IPS-15b (cell line): Measurements from ENCODE around the gene RRAD.
A peak's percentile ranks its signal among the peaks of the same experiment; 100 is the strongest.

ENCODE experiments used
- H3K27me3 ChIP-seq: one replicate; pipeline ENCODE4 v1.6.1; 2013; ENCODE audit warnings: low read length; ENCODE audit not compliant: control insufficient read depth, insufficient read depth
- H3K36me3 ChIP-seq: one replicate; pipeline ENCODE4 v1.6.1; 2013; ENCODE audit warnings: low read length; ENCODE audit not compliant: control insufficient read depth, insufficient read depth
- H3K4me1 ChIP-seq: one replicate; pipeline ENCODE4 v1.6.1; 2013; ENCODE audit warnings: mild to moderate bottlenecking, low read length; ENCODE audit not compliant: control insufficient read depth, insufficient read depth
- H3K4me3 ChIP-seq: one replicate; pipeline ENCODE4 v1.5.1; 2013; ENCODE audit warnings: low read depth, low read length
- H3K9ac ChIP-seq: one replicate; pipeline ENCODE4 v1.6.1; 2013; ENCODE audit warnings: low read depth, mild to moderate bottlenecking, low read length
- H3K9me3 ChIP-seq: one replicate; pipeline ENCODE4 v1.6.1; 2013; ENCODE audit warnings: mild to moderate bottlenecking, low read length; ENCODE audit not compliant: control insufficient read depth, insufficient read depth

Gene RRAD

DNA sequence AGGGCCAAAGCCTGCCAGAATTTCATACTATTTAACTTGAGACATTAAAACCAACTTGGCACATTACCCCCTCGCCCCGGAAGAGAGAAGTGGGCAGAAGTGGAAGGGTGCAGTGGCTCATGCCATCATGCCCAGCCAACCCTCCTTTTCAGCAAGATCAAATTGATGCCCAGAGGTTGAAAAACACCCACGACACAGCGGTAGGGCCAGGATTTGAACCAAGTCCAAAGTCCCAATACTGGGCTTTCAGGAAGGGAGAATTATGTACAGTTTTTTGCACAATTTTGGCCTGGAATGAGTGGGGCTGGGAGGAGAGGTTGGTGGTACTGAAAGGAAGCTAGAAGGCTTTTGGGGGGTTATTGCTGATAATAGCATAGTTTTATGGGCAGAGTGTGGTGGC lies 34.0 kb downstream of the RRAD start:
- no peak overlapping the region for H3K9ac ChIP-seq
- no peaks in the 10 kb centered on the region for H3K9me3 ChIP-seq
- H3K36me3 ChIP-seq = no peaks in the 10 kb centered on the region
- no peaks in the 10 kb centered on the region for H3K27me3 ChIP-seq
- no peak overlapping the region for H3K4me3 ChIP-seq
- H3K4me1 ChIP-seq = no peaks in the 10 kb centered on the region

DNA sequence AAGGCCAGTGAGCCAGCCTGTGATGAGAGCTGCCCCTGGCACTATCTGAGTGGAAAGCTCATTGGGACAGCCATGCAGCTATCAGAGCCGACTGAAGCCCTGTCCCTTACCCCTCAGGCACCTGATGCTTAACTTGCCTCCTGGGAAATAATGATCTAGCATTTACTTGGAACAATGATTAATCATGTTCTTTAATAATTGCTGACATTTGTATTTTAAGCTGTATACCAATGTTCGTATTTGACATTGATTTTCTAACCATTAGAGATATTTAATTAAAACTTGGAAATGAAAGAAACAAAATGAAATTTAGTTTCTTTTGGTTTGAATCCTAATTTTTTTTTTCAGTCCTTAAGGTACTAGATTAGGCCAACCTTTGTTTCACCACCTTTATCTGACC lies 34.5 kb downstream of the RRAD start:
- Histone ChIP-seq H3K36me3 (no peaks in the 10 kb centered on the region), H3K9ac (no peak overlapping the region), H3K4me3 (no peak overlapping the region), H3K9me3 (no peaks in the 10 kb centered on the region), H3K4me1 (no peaks in the 10 kb centered on the region), H3K27me3 (no peaks in the 10 kb centered on the region)

DNA sequence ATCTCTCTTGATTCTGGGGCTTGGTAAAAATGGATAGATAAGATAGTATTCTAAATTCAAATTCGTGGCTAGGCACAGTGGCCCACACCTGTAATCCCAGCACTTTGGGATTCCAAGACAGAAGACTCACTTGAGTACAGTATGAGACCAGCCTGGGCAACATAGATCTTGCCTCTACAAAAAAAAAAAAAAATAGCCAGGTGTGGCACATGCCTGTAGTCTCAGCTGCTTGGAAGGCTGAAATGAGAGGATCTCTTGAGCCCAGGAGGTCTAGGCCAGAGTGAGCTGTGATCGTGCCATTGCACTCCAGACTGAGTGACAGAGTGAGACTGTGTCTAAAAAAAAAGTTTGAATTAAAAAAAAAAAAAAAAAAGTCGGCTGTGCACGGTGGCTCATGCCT lies 35.7 kb downstream of the RRAD start:
- H3K36me3 ChIP-seq = peaks cover 10% of the 10 kb centered on the region

DNA sequence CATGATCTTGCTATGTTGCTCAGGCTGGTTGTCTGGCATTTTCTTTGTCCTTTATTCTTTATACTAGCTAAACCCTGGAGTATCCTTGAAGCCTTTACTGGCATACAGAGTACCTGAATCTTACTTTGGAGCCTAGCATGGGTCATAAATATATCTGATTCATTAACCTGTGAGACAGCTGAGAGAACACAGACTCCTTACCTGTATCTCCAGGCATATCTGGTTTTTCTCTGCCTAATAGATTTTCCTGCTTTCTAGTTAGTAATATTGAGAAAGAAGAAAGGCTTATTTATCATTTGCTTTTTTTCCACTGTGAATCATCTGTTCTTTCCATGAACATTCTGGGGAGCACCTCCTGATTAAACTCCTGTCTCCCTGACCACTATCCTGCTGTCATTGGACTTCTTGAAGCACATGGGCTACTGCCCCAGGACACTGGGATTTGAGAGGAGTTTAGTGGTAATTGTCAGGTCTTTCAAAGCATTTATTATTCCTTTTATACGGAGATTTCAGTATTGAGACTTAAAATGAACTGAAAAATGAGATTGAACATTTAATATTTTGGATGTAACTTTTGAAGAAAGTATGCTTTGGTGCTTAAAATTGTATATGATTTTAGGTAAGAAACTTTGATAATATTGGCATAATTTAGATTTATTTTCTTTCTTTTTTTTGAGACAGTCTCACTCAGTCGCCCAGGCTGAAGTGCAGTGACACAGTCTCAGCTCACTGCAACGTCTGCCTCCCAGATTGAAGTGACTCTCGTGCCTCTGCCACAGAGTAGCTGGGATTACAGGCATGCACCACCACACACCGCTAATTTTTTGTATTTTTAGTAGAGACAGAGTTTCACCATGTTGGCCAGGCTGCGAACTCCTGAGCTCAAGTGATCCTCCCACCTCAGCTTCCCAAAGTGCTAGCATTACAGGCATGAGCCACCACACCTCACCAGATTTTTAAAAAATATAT lies 36.4 kb downstream of the RRAD start:
- Histone ChIP-seq H3K27me3 (no peaks in the 10 kb centered on the region), H3K4me1 (no peaks in the 10 kb centered on the region), H3K9me3 (no peaks in the 10 kb centered on the region), H3K4me3 (no peak overlapping the region), H3K36me3 (peaks cover 14% of the 10 kb centered on the region), H3K9ac (no peak overlapping the region)

More for the DNA sequence above, 35.7 kb downstream of the RRAD start:
- H3K9me3 ChIP-seq = no peaks in the 10 kb centered on the region
- H3K9ac ChIP-seq = no peak overlapping the region
- H3K4me1 ChIP-seq = no peaks in the 10 kb centered on the region
- H3K4me3 ChIP-seq = no peak overlapping the region
- no peaks in the 10 kb centered on the region for H3K27me3 ChIP-seq

DNA sequence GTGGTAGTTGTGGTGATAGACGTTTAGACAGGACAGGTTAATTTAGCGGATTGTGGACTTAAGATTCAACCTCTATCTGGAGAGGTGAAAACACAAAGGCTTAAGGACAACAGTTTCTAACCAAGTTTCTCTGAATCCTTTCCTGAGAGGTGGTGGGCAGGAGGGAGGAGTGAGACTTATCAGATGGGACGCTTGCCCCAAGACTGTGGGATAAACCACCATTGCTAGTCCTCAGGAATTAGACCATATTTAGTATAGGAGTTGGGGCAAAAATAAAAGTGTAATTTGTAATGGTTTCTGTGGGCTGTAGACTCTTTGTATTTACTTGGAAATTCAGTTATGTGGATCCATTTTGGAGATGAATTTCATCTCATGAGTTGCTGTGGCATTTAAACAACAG lies 38.4 kb downstream of the RRAD start:
- Histone ChIP-seq H3K9me3 (no peaks in the 10 kb centered on the region), H3K27me3 (no peaks in the 10 kb centered on the region), H3K4me1 (no peaks in the 10 kb centered on the region), H3K36me3 (peaks cover 14% of the 10 kb centered on the region), H3K9ac (no peak overlapping the region), H3K4me3 (no peak overlapping the region)

DNA sequence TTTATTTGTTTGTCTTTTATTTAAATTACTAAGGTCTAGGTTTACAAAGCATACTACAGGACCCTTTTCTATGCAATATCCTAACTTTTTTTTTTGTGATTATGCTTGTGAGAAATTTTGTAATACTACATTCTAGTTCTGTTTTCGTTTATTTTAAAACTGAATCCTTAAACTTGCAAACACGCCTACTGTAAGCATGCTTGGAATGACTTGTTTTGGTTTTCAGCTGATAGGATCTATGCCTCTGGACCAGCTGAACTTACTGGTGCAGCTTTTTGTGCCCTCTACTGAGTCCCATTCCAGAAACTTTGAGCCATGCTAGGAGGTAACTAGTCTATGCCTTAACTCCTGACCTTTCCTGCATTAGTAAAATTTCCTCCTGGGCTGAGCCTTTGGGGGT lies 39.0 kb downstream of the RRAD start:
- Histone ChIP-seq H3K9ac (no peak overlapping the region), H3K36me3 (peaks cover 14% of the 10 kb centered on the region), H3K4me1 (no peaks in the 10 kb centered on the region), H3K9me3 (no peaks in the 10 kb centered on the region), H3K27me3 (no peaks in the 10 kb centered on the region), H3K4me3 (no peak overlapping the region)

DNA sequence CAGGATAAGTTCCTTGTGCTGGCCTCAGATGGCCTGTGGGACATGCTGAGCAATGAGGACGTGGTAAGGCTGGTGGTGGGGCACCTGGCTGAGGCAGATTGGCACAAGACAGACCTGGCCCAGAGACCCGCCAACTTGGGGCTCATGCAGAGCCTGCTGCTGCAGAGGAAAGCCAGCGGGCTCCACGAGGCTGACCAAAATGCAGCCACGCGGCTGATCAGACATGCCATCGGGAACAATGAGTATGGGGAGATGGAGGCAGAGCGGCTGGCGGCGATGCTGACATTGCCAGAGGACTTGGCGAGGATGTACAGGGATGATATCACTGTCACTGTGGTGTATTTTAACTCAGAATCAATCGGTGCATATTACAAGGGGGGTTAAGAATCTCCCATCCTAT lies 39.8 kb downstream of the RRAD start:
- no peak overlapping the region for H3K9ac ChIP-seq
- H3K9me3 ChIP-seq = no peaks in the 10 kb centered on the region
- no peaks in the 10 kb centered on the region for H3K27me3 ChIP-seq
- H3K36me3 ChIP-seq = peaks cover 14% of the 10 kb centered on the region
- H3K4me3 ChIP-seq = no peak overlapping the region
- H3K4me1 ChIP-seq = no peaks in the 10 kb centered on the region

DNA sequence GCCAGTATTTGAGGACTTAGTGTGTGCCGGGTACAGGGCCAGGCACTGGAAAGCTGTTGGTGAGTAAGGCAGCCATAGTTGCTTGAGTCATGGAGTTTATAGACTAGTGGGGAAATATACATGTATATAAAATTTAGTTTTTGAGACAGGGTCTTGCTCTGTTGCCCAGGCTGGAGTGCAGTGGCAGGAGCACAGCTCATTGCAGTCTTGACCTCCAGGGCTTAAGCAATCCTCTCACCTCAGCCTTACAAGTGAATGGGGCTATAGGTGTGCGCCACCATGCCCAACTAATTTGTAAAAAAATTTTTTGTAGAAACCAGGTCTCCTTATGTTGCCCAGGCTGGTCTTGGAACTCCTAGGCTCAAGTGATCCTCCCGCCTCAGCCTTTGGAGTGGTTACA lies 42.6 kb downstream of the RRAD start:
- no peak overlapping the region for H3K9ac ChIP-seq
- no peak overlapping the region for H3K4me3 ChIP-seq
- peaks cover 3% of the 10 kb centered on the region for H3K4me1 ChIP-seq
- peaks cover 9% of the 10 kb centered on the region for H3K27me3 ChIP-seq
- H3K9me3 ChIP-seq = no peaks in the 10 kb centered on the region
- peaks cover 14% of the 10 kb centered on the region for H3K36me3 ChIP-seq

DNA sequence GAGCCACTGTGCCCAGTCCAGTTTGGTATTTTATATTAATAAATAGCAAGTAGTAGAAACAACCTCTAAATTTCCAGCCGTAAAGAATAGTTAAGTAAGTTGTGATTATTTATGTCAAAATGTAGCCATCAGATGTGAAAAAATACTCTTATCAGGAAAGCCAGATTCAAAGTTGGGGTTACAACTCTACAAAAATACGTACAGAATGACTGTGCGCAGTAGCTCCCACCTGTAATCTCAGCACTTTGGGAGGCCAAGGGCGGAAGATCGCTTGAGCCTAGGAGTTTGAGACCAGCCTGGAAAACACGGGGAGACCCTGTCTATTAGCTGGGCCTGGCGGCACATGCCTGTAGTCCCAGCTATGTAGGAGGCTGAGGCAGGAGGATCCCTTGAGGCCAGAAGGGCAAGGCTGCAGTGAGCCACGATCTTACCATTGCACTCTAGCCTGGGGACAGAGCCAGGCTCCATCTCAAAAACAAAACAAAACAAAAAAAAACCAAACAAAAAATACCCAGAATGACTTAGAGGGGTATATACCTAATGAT lies 43.3 kb downstream of the RRAD start:
- Histone ChIP-seq H3K4me1 (peaks cover 3% of the 10 kb centered on the region), H3K27me3 (peaks cover 9% of the 10 kb centered on the region), H3K36me3 (peaks cover 14% of the 10 kb centered on the region), H3K4me3 (no peak overlapping the region), H3K9me3 (no peaks in the 10 kb centered on the region), H3K9ac (no peak overlapping the region)

DNA sequence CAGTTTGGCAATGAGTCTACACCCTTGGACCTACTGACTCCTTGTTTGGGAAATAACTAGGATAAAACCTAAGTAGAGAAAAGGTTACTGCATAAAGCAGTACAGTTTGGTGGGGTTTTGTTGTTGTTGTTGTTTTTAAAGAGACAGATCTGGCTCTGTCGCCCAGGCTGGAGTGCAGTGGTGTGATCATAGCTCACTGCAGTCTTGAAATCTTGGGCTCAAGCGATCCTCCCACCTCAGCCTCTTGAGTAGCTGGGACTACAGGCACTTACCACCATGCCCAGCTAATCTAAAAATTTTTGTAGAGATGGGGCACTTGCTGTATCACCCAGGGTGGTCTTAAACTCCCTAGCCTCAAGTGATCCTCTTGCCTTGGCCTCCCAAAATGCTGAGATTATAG lies 43.8 kb downstream of the RRAD start:
- peaks cover 9% of the 10 kb centered on the region for H3K27me3 ChIP-seq
- no peaks in the 10 kb centered on the region for H3K9me3 ChIP-seq
- H3K4me1 ChIP-seq = peaks cover 3% of the 10 kb centered on the region
- no peak overlapping the region for H3K9ac ChIP-seq
- peak overlapping the region; percentile 89 for H3K4me3 ChIP-seq
- H3K36me3 ChIP-seq = peaks cover 14% of the 10 kb centered on the region

DNA sequence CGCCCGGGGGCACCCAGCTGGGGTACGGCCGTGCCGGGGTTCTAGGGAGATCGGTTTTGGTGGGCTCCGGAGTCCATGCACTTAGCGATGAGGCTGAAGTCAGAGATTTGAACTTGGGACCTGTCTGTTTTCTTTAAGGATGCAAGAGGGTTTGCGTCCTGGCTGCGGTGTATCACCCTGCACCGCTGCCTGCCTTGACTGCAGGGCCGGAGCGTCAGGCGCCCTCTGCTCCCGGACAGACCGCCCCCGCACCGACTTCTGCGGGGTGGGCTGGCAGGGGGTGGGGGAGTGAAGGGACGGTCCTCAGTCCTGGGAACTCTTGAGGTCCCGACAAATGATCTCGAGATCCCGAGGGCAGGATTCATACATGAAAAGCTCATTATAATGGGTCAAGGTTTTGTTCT lies 44.3 kb downstream of the RRAD start:
- Histone ChIP-seq H3K9me3 (no peaks in the 10 kb centered on the region), H3K36me3 (peaks cover 14% of the 10 kb centered on the region), H3K4me1 (peaks cover 3% of the 10 kb centered on the region), H3K4me3 (peak overlapping the region; percentile 89), H3K9ac (no peak overlapping the region), H3K27me3 (peaks cover 9% of the 10 kb centered on the region)
